ENCODE measurements around the gene OSBPL10. TPM values are rescaled to one million over a fixed set of nuclear protein-coding genes. Genes with fewer than 3 reads are reported as not detected.

Gene OSBPL10
- total RNA-seq, 2 experiments from 2014 or later: 65.7 to 170 TPM

GRCh38 chr3:31973081-31973480 lies 8.0 kb downstream of the OSBPL10 start:
- intact Hi-C loops (cut with micrococcal nuclease; ENCODE audit: unreplicated experiment): no loop called here
- peak; percentile 63 for DNase-seq (ENCODE audit: low spot score)
- Histone ChIP-seq H3K79me2 (ENCODE audit: insufficient read depth, low read depth, low read length) (peaks cover 100% of the 10 kb centered on the region), H2AFZ (ENCODE audit: low read length) (no peak overlapping the region), H3K9me2 (ENCODE audit: insufficient read depth, low read length) (no peaks in the 10 kb centered on the region), H3K36me3 (ENCODE audit: insufficient read depth, low read length) (peaks cover 48% of the 10 kb centered on the region), H3K4me3 (ENCODE audit: low read depth, low read length, poor library complexity, severe bottlenecking) (peak overlapping the region; percentile 91), H3K4me2 (ENCODE audit: low read length) (peak overlapping the region; percentile 98), H3K9me3 (ENCODE audit: low read length) (peaks cover 7% of the 10 kb centered on the region; the same call in 1 of the 2 replicates), H4K20me1 (ENCODE audit: insufficient read depth, low read length) (no peaks in the 10 kb centered on the region), H3K27ac (ENCODE audit: low read depth, low read length, poor library complexity, severe bottlenecking) (peak overlapping the region; percentile 88), H3K4me1 (ENCODE audit: insufficient read depth, low read length, poor library complexity, severe bottlenecking) (peaks cover 100% of the 10 kb centered on the region)
- POLR2A ChIA-PET: interaction anchor here (0.5 to 6.7 kb wide), 9 partner anchors 10 to 104 kb away, joined by 3 to 58 read pairs (median 5); no protein-coding TSS in a partner anchor
- no peak for TF ChIP-seq CTCF (conservative IDR thresholded peaks at IDR 0.05; ENCODE audit: low read length)
- TF ChIP-seq EZH2phosphoT487 (IDR thresholded peaks at IDR 0.05; ENCODE audit: borderline replicate concordance, low read depth, low read length): no peak
- BruUV-seq (replicated peaks): no TSS peak
- CTCF ChIA-PET (ENCODE audit: unreplicated experiment): interaction anchor here (1.1 to 1.5 kb wide), 3 partner anchors 12 to 437 kb away, joined by 3 to 5 read pairs (median 4); no protein-coding TSS in a partner anchor

GRCh38 chr3:31971607-31972006 lies 9.5 kb downstream of the OSBPL10 start:
- no TSS peak for BruUV-seq (replicated peaks)
- H3K36me3 ChIP-seq (ENCODE audit: insufficient read depth, low read length): peaks cover 41% of the 10 kb centered on the region
- no peaks in the 10 kb centered on the region for H3K9me2 ChIP-seq (ENCODE audit: insufficient read depth, low read length)
- H3K9me3 ChIP-seq (ENCODE audit: low read length): peaks cover 7% of the 10 kb centered on the region; the same call in 1 of the 2 replicates
- H4K20me1 ChIP-seq (ENCODE audit: insufficient read depth, low read length): no peaks in the 10 kb centered on the region
- peaks cover 100% of the 10 kb centered on the region for H3K4me1 ChIP-seq (ENCODE audit: insufficient read depth, low read length, poor library complexity, severe bottlenecking)
- peaks cover 100% of the 10 kb centered on the region for H3K79me2 ChIP-seq (ENCODE audit: insufficient read depth, low read depth, low read length)
- peak overlapping the region; percentile 91 for H3K4me3 ChIP-seq (ENCODE audit: low read depth, low read length, poor library complexity, severe bottlenecking)
- DNase-seq (ENCODE audit: low spot score): peak; percentile 51
- CTCF ChIA-PET (ENCODE audit: unreplicated experiment): interaction anchor here (1.4 kb wide), 1 partner anchor 21 kb away, joined by 3 read pairs; no protein-coding TSS in a partner anchor
- POLR2A ChIA-PET: interaction anchor here (0.6 to 6.7 kb wide), 19 partner anchors 10 to 440 kb away, joined by 3 to 76 read pairs (median 10); partner anchors contain the start of genes OSBPL10, STT3B and ZNF860
- H3K27ac ChIP-seq (ENCODE audit: low read depth, low read length, poor library complexity, severe bottlenecking): peak overlapping the region; percentile 88
- no peak for TF ChIP-seq EZH2phosphoT487 (IDR thresholded peaks at IDR 0.05; ENCODE audit: borderline replicate concordance, low read depth, low read length)
- no peak for TF ChIP-seq CTCF (conservative IDR thresholded peaks at IDR 0.05; ENCODE audit: low read length)
- peak overlapping the region; percentile 98 for H3K4me2 ChIP-seq (ENCODE audit: low read length)
- no peak overlapping the region for H2AFZ ChIP-seq (ENCODE audit: low read length)
- intact Hi-C loops (cut with micrococcal nuclease; ENCODE audit: unreplicated experiment): no loop called here

- peak overlapping the region; percentile 88 for H3K27ac ChIP-seq (ENCODE audit: low read depth, low read length, poor library complexity, severe bottlenecking)
- H3K4me1 ChIP-seq (ENCODE audit: insufficient read depth, low read length, poor library complexity, severe bottlenecking): peaks cover 88% of the 10 kb centered on the region
- no peaks in the 10 kb centered on the region for H3K9me2 ChIP-seq (ENCODE audit: insufficient read depth, low read length)
- no peaks in the 10 kb centered on the region for H4K20me1 ChIP-seq (ENCODE audit: insufficient read depth, low read length)
- H3K36me3 ChIP-seq (ENCODE audit: insufficient read depth, low read length): peaks cover 39% of the 10 kb centered on the region
- BruUV-seq (replicated peaks): no TSS peak
- H3K79me2 ChIP-seq (ENCODE audit: insufficient read depth, low read depth, low read length): peaks cover 95% of the 10 kb centered on the region
- POLR2A ChIA-PET: interaction anchor here (0.6 to 6.7 kb wide), 14 partner anchors 8 to 1363 kb away, joined by 3 to 76 read pairs (median 6); partner anchors contain the start of genes OSBPL10, TGFBR2 and ZNF860
- CTCF ChIA-PET (ENCODE audit: unreplicated experiment): interaction anchor here (0.7 kb wide), 1 partner anchor 22 kb away, joined by 4 read pairs; no protein-coding TSS in a partner anchor
- H3K4me3 ChIP-seq (ENCODE audit: low read depth, low read length, poor library complexity, severe bottlenecking): peak overlapping the region; percentile 91
- intact Hi-C loops (cut with micrococcal nuclease; ENCODE audit: unreplicated experiment): no loop called here
- H3K4me2 ChIP-seq (ENCODE audit: low read length): peak overlapping the region; percentile 88
- H3K9me3 ChIP-seq (ENCODE audit: low read length): no peaks in the 10 kb centered on the region; the same call in 1 of the 2 replicates
- no peak for TF ChIP-seq CTCF (conservative IDR thresholded peaks at IDR 0.05; ENCODE audit: low read length)
- TF ChIP-seq EZH2phosphoT487 (IDR thresholded peaks at IDR 0.05; ENCODE audit: borderline replicate concordance, low read depth, low read length): no peak
- H2AFZ ChIP-seq (ENCODE audit: low read length): no peak overlapping the region
- no peak for DNase-seq (ENCODE audit: low spot score)
Measured at GRCh38 chr3:31968927-31969418, 12.1 kb downstream of the OSBPL10 start.
